GM08714 (cell line): ENCODE data around the gene ZNF674.
"Not testable (repeated sequence)": the region's sequence is repeated elsewhere in the genome, so short reads cannot be mapped to it uniquely, and the experiment has no call there.

Experiments
- H3K4me3 ChIP-seq: fragments of 200-500 bp; sonication (Bioruptor generic); 2 replicates; pipeline ENCODE4 v1.5.1; 2014; ENCODE audit warnings: mild to moderate bottlenecking, low read length, inconsistent platforms
- ZNF274 ChIP-seq: IDR thresholded peaks from 2 replicates; pipeline ENCODE4 v1.6.1; 2012; ENCODE audit warnings: mild to moderate bottlenecking, low read depth, low read length

Gene ZNF674

GRCh38 chrX:46463682-46464081 lies 81.5 kb downstream of the ZNF674 start:
- TF ChIP-seq ZNF274, result no peak
- H3K4me3 ChIP-seq, result no peak overlapping the region

- TF ChIP-seq ZNF274, result no peak
- no peak overlapping the region for H3K4me3 ChIP-seq
Measured at GRCh38 chrX:46461660-46462191, 83.5 kb downstream of the ZNF674 start.

DNA sequence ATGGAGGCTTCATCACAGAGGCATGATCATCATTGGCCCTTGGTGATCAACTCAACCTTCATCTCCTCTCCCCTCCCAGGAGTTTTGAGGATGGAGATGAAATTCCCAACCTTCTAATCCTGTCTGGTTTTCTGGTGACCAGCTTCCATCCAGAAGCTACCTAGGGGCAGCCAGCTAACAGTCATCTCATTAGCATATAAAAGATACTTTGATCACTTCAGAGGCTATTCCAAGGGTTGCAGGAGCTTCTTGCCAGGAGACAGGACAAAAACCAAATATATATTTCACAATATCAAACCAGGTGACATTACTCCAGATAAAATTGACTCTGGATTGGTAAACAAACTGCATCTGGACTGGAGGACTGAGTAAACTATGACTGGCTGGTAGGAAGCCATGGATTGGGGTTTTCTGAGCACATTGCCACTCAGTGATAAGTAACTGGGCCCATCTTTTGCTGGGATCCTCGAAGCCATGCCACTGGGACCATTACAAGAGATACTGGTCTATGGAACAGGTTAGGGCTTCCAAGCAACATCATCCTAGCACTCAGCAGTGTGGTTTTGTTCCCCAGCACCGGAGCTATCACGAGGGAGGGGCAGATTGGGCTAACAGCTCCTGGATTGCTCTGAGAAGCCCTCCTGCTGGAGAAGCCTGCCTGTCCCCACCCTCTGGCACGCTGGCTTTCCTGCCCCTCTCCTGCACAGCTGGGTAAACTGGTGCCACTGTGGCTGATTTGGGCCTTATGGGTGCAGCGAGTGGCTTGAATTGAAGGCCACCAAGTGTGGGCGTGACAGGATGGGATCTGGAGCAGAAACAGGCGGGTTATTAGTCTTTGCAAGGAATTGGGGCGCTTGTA lies 84.2 kb downstream of the ZNF674 start:
- H3K4me3 ChIP-seq, result not testable (repeated sequence)

- no peak for TF ChIP-seq ZNF274
Measured at GRCh38 chrX:46459603-46460002, 85.6 kb downstream of the ZNF674 start.

DNA sequence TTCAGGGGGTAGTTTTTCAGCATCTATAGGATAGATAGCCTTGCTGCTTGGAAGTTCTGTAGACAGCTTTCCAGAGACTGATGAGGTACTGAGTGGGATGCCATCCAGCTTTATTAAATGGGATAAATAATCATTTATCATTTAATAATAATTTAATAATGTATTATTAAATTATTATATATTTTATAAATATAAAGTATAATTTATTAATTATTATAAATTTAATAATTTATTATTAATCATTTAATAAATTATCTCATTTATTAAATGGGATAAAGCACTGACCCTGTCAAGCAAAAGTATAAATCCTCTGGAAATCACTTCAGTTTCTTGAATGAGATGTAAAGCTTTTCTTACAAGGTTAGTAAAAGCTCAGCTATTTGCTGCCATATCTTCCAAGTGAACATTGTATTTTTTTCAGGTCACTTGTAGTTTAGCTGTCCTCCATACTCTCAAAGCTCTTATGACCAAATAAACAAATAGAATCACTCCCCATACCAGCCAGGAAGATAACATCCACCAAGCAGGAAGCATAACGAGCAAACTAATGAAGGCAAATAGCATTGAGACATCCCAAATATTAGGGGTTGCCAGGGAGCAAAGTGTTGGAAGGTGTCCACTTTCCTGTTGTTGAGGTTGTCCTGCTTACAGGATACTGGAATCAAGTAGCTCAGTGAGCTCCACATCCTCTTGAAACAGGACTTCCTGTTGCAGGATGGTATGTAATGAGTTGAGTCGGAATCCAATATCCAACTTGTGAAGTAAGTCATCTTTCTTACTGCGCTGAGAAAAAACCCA lies 88.9 kb downstream of the ZNF674 start:
- no peak overlapping the region for H3K4me3 ChIP-seq
- TF ChIP-seq ZNF274, result no peak

More at GRCh38 chrX:46459603-46460002, 85.6 kb downstream of the ZNF674 start:
- H3K4me3 ChIP-seq, result no peak overlapping the region
